Prostate gland (tissue), 2 donors: ENCODE results near the gene ERICH6.

Experiments used
- CTCF ChIP-seq, 4 experiments: fragments of 200-600 bp in 2 of 4; fragments of 450-650 bp in 2 of 4; sonication (generic) in 2 of 4; IDR thresholded peaks; 1 replicate in 3 of 4; 2 replicates in 1 of 4; pipeline ENCODE4 v1.5.1; 2016 to 2019; ENCODE audit warnings: antibody characterized with exemption in 4 of 4, mild to moderate bottlenecking in 2 of 4, moderate library complexity in 2 of 4
- POLR2A ChIP-seq: fragments of 450-650 bp; IDR thresholded peaks from one replicate; pipeline ENCODE4 v1.6.1; 2016; ENCODE audit warnings: antibody characterized with exemption, mild to moderate bottlenecking
- POLR2AphosphoS5 ChIP-seq: sonication (generic); formaldehyde crosslinking; IDR thresholded peaks from one replicate; pipeline ENCODE4 v1.6.1; 2017; ENCODE audit warnings: antibody characterized with exemption

DNA sequence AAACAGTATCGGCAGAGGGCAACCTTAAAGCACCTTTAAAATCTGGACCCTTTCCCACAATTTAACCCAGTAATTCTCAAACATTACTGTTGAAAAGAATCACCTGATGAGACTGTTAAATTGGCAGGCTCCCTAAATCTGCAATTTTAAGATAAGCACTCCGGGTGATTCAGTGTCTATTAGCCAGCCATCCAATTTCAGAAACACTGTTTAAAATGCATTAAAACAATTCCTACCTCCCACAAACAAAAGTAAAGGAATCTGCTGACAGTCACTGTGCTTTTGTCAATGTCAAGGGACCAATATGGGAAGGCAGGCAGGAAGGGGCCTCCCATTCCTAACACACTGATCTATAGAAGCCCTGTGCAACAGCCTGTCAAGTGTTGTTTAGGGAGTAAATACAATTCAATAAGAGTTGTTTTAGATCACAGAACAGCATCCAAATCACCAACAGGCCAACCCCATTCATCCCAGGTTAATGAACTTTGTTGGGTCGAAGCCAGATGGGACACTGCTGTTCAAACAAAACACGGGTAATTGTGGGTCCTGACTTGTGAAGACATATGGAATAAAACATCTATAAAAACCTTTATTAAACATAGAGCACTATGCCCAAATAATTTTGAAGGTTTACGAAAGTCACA is 37.9 kb upstream of the ERICH6 start:
- TF ChIP-seq CTCF (IDR thresholded peaks at IDR 0.05) (no peak), POLR2A (no peak), POLR2AphosphoS5 (no peak)
